Neural cell (in vitro differentiated cells): ENCODE data around the gene TNS2. TPM values are rescaled to one million over a fixed set of nuclear protein-coding genes. Genes with fewer than 3 reads are reported as not detected.

Source experiments
- H2AFZ ChIP-seq: fragments of 200-600, 300-800 bp; sonication (generic), shearing (Covaris generic); 2 replicates; pipeline ENCODE4 v1.6.0; 2014; ENCODE audit warnings: low read depth, mild to moderate bottlenecking, antibody characterized with exemption, low read length, moderate library complexity
- H3F3A ChIP-seq: fragments of 200-600 bp; shearing (Covaris generic); 2 replicates; pipeline ENCODE4 v1.6.1; 2016; ENCODE audit warnings: mild to moderate bottlenecking, moderate library complexity, mixed read lengths, antibody characterized with exemption, low read length; ENCODE audit not compliant: insufficient read depth, poor library complexity, severe bottlenecking
- H3K27ac ChIP-seq: fragments of 200-600, 300-800 bp; sonication (generic), shearing (Covaris generic); 2 replicates; pipeline ENCODE4 v1.5.1; 2014; ENCODE audit warnings: mild to moderate bottlenecking, low read length, moderate library complexity
- H3K27me3 ChIP-seq: fragments of 300-800, 200-600 bp; sonication (generic), shearing (Covaris generic); 2 replicates; pipeline ENCODE4 v1.6.0; 2014; ENCODE audit warnings: mild to moderate bottlenecking, low read depth, low read length, moderate library complexity; ENCODE audit not compliant: insufficient read depth
- H3K36me3 ChIP-seq: fragments of 300-800, 200-600 bp; sonication (generic), shearing (Covaris generic); 2 replicates; pipeline ENCODE4 v1.5.1; 2014; ENCODE audit warnings: mild to moderate bottlenecking, antibody characterized with exemption, low read length, moderate library complexity; ENCODE audit not compliant: insufficient read depth
- H3K4me2 ChIP-seq: fragments of 300-800, 200-600 bp; sonication (generic), shearing (Covaris generic); 2 replicates; pipeline ENCODE4 v1.6.0; 2014; ENCODE audit warnings: mild to moderate bottlenecking, low read length
- H3K4me3 ChIP-seq: fragments of 300-800, 200-600 bp; sonication (generic), shearing (Covaris generic); 2 replicates; pipeline ENCODE4 v1.5.1; 2014; ENCODE audit warnings: mild to moderate bottlenecking, low read length, moderate library complexity
- H3K79me2 ChIP-seq: fragments of 200-600 bp; shearing (Covaris generic); replicated peaks from 2 replicates; pipeline ENCODE4 v1.6.0; 2014; ENCODE audit warnings: mild to moderate bottlenecking, low read length, moderate library complexity; ENCODE audit not compliant: insufficient read depth
- H3K9ac ChIP-seq: fragments of 300-800, 200-600 bp; sonication (generic), shearing (Covaris generic); 2 replicates; pipeline ENCODE4 v1.6.1; 2016; ENCODE audit warnings: mild to moderate bottlenecking, low read length, mixed read lengths
- H3K9me2 ChIP-seq: fragments of 200-600 bp; shearing (Covaris generic); 2 replicates; pipeline ENCODE4 v1.6.1; 2016; ENCODE audit warnings: mild to moderate bottlenecking, low read length, mixed read lengths; ENCODE audit not compliant: insufficient read depth
- H3K9me3 ChIP-seq: fragments of 200-600, 300-800 bp; sonication (generic), shearing (Covaris generic); 2 replicates; pipeline ENCODE4 v1.6.1; 2016; ENCODE audit warnings: mild to moderate bottlenecking, mixed run types, low read length, moderate library complexity, mixed read lengths
- H4K20me1 ChIP-seq: fragments of 200-600 bp; shearing (Covaris generic); 2 replicates; pipeline ENCODE4 v1.6.1; 2016; ENCODE audit warnings: mild to moderate bottlenecking, mixed run types; ENCODE audit not compliant: insufficient read depth
- EP300 ChIP-seq: fragments of 450-650 bp; conservative IDR thresholded peaks from 2 replicates; pipeline ENCODE4 v1.6.1; 2014; ENCODE audit warnings: antibody characterized with exemption, mild to moderate bottlenecking, moderate library complexity; ENCODE audit not compliant: poor library complexity, severe bottlenecking
- EZH2 ChIP-seq: fragments of 200-600, 300-800 bp; shearing (Covaris generic), sonication (generic); IDR thresholded peaks from 2 replicates; pipeline ENCODE4 v1.6.1; 2014; ENCODE audit warnings: antibody characterized with exemption, low read length, borderline replicate concordance, mild to moderate bottlenecking; ENCODE audit not compliant: insufficient read depth, poor library complexity, severe bottlenecking
- MXI1 ChIP-seq: fragments of 450-650 bp; conservative IDR thresholded peaks from 2 replicates; pipeline ENCODE4 v1.6.1; 2014; ENCODE audit warnings: antibody characterized with exemption, mild to moderate bottlenecking; ENCODE audit not compliant: poor library complexity, severe bottlenecking
- POLR2AphosphoS5 ChIP-seq: IDR thresholded peaks from 2 replicates; pipeline ENCODE4 v1.6.1; 2012
- TAF1 ChIP-seq: IDR thresholded peaks from 2 replicates; pipeline ENCODE4 v1.6.1; 2012; ENCODE audit warnings: low read depth
- polyA plus RNA-seq: library from polyadenylated mRNA; depleted of rRNA; stranded (reverse); fragments of >200 nt; gene quantifications from 2 replicates; pipeline ENCODE4 v1.2.3, GENCODE V29; 2014
- TF ChIP-seq, protein P1 (sequence below): IDR thresholded peaks from 2 replicates; pipeline ENCODE4 v1.6.1; 2012; ENCODE audit warnings: borderline replicate concordance

TNS2 gene
- polyA plus RNA-seq, 1 donor from 2014 or later = 4.2 TPM

- H2AFZ ChIP-seq = no peak overlapping the region
- H3K9ac ChIP-seq = no peak overlapping the region
- no peak overlapping the region for H3K4me3 ChIP-seq
- no peaks in the 10 kb centered on the region for H3K27me3 ChIP-seq
- H3K79me2 ChIP-seq = no peaks in the 10 kb centered on the region
- TF ChIP-seq POLR2AphosphoS5 = no peak
- peaks cover 4% of the 10 kb centered on the region for H3K36me3 ChIP-seq
- H3K4me2 ChIP-seq = no peak overlapping the region
- no peaks in the 10 kb centered on the region for H3K9me3 ChIP-seq
- no peaks in the 10 kb centered on the region for H3F3A ChIP-seq
- H3K27ac ChIP-seq = no peak overlapping the region
- no peaks in the 10 kb centered on the region for H3K9me2 ChIP-seq
- H4K20me1 ChIP-seq = no peaks in the 10 kb centered on the region
Measured at GRCh38 chr12:53062011-53062961, 12.4 kb downstream of the TNS2 start.

GRCh38 chr12:53062977-53063707 lies 13.3 kb downstream of the TNS2 start:
- no peaks in the 10 kb centered on the region for H4K20me1 ChIP-seq
- H3K4me2 ChIP-seq = no peak overlapping the region
- no peaks in the 10 kb centered on the region for H3K27me3 ChIP-seq
- H3F3A ChIP-seq = no peaks in the 10 kb centered on the region
- H3K9me3 ChIP-seq = no peaks in the 10 kb centered on the region
- H2AFZ ChIP-seq = no peak overlapping the region
- no peaks in the 10 kb centered on the region for H3K79me2 ChIP-seq
- no peak overlapping the region for H3K4me3 ChIP-seq
- no peaks in the 10 kb centered on the region for H3K9me2 ChIP-seq
- peaks cover 4% of the 10 kb centered on the region for H3K36me3 ChIP-seq
- no peak for TF ChIP-seq TAF1
- no peak for TF ChIP-seq MXI1
- TF ChIP-seq EZH2 = no peak
- TF ChIP-seq POLR2AphosphoS5 = no peak
- TF ChIP-seq, protein P1, sequence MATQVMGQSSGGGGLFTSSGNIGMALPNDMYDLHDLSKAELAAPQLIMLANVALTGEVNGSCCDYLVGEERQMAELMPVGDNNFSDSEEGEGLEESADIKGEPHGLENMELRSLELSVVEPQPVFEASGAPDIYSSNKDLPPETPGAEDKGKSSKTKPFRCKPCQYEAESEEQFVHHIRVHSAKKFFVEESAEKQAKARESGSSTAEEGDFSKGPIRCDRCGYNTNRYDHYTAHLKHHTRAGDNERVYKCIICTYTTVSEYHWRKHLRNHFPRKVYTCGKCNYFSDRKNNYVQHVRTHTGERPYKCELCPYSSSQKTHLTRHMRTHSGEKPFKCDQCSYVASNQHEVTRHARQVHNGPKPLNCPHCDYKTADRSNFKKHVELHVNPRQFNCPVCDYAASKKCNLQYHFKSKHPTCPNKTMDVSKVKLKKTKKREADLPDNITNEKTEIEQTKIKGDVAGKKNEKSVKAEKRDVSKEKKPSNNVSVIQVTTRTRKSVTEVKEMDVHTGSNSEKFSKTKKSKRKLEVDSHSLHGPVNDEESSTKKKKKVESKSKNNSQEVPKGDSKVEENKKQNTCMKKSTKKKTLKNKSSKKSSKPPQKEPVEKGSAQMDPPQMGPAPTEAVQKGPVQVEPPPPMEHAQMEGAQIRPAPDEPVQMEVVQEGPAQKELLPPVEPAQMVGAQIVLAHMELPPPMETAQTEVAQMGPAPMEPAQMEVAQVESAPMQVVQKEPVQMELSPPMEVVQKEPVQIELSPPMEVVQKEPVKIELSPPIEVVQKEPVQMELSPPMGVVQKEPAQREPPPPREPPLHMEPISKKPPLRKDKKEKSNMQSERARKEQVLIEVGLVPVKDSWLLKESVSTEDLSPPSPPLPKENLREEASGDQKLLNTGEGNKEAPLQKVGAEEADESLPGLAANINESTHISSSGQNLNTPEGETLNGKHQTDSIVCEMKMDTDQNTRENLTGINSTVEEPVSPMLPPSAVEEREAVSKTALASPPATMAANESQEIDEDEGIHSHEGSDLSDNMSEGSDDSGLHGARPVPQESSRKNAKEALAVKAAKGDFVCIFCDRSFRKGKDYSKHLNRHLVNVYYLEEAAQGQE = no peak
- no peak for TF ChIP-seq EP300
- H3K27ac ChIP-seq = no peak overlapping the region
- no peak overlapping the region for H3K9ac ChIP-seq
